SH-SY5Y (cell line): ENCODE results near the gene BCOR.

Experiments
- GATA2 ChIP-seq: IDR thresholded peaks from 2 replicates; pipeline ENCODE4 v1.6.1; 2011; ENCODE audit warnings: mild to moderate bottlenecking, low read depth, low read length
- GATA3 ChIP-seq: IDR thresholded peaks from 2 replicates; pipeline ENCODE4 v1.6.1; 2011; ENCODE audit warnings: low read depth, mild to moderate bottlenecking, low read length, moderate library complexity

BCOR gene

DNA sequence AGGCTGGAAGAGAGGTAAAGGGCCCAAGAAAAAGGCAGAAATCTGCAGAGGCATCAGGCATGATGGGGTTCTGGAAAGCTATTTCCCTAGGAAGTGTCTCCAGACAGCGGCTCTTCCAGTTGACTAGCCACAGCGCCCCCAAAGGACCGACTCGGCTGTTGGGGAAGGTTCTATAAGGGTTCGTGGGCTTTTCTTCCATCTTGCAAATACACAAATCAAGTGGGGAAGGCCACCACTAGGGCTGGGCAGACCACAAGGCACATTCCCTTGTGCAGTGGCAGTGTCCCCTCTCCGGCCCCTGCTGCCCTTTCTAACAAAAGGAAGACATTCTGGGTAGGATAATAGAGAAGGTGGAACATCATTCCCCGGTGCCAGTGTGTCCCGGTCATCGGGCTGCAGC, 18.2 kb downstream of the BCOR start:
- TF ChIP-seq GATA3 (no peak), GATA2 (no peak)

DNA sequence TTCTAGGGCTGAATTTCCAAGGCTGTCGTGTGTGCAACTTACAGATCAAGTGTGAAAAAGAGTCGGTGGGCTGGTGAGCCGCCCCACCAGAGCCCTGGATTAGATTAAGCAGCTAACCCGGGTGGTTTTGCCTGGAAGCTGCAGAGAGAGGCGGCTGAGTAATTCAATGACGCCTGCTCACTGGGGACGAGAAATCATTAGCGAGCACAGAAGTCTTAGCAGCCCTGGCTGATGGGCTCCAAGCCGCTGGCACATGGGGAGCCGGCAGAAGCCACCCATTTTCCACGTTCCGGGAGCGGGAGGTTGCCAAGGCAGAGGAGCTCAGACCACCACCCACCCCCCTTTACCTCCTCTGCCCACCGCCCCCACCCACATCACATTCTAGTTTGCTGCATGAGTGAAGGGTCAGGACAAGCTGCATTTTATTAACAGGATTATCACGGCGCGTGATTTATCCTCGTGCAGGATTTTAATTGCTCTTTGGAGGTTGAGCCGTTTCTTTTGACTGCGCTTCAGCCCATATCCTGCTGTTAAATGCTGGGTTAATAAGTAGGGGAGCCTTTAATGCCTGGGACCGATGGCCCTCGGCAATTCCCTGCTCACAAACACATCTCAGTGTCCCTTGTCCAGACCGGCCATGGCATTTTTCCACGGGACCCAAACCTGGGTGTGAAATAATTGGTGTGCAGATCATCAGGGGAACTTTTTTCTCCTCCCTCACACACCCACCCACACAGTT, 19.1 kb downstream of the BCOR start:
- no peak for TF ChIP-seq GATA3
- no peak for TF ChIP-seq GATA2

DNA sequence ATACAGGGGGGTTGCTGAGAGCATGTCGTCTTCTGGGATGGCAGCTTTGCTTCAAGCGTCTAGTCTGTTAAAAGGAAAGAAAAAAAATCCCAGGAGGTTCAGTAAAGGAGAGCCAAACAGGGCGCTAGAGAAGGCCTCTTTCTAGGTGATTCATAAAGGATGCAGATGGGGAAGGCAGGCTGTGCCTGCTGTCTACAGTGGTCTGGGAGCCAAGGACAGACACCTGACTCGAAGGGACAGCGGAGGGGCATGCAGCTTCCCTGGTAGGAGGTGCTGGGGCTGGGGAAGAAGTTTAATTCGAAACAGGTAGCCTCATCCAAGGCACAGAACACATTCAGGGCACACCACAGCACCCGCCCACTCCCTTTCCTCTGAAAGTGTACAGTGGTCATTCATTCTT, 19.9 kb downstream of the BCOR start:
- no peak for TF ChIP-seq GATA2
- no peak for TF ChIP-seq GATA3

DNA sequence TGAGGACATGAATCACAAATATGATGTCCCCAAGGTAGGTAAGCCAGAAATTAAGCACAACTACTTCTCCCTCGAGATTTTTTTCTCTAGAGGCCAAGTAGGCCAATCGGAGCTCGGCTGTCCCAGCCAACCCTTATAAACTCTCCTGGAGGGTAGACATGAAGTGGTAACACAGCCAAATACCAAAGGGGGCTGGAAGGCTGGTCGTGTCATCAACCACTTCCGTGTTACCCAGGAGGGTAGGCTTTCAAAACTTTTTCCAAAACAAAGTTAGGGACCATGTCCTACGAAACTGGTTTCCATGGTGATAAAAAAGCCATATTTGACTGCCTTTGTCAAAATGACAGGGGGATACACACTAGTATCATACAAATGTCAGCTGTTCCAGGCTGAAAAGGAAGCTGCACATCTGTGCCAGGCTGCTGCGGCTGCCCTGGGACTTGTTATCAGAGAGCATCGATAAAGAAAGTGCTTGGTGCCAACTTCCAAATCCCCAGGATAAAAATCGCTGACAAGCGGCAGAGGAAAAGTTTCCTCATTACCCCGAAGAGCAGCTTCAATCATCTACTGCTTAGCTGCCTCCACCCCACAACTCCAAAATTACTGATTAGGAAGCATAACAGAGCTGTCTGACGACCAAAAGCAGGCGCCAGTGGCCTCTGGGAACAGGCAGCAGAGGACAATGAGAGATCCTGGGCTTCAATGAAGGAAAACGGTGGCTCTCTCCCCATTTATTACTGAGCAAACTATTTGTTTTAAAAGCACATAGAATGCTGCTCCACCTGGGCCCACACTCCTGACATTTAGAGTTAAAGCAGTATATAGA, 20.8 kb downstream of the BCOR start:
- TF ChIP-seq GATA3: no peak
- TF ChIP-seq GATA2: no peak

DNA sequence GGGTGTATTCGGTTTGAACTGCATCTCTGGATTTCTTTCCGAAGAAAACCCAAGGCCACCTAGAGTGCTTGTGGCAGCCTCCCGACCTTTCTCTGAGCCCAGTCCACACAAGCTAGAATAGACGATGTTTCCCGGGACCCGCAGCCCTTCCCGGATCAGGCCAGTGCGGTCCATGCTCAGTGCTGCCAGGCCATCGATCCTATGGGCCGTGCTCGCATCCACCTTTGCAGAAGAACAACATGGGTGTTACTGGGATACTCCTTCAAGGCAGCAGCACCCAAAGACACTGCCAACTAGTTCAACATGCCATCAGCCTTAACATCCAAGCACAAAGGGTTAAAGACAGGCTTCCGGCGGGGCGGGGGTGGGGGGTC, 22.8 kb downstream of the BCOR start:
- TF ChIP-seq GATA3 (no peak), GATA2 (no peak)

DNA sequence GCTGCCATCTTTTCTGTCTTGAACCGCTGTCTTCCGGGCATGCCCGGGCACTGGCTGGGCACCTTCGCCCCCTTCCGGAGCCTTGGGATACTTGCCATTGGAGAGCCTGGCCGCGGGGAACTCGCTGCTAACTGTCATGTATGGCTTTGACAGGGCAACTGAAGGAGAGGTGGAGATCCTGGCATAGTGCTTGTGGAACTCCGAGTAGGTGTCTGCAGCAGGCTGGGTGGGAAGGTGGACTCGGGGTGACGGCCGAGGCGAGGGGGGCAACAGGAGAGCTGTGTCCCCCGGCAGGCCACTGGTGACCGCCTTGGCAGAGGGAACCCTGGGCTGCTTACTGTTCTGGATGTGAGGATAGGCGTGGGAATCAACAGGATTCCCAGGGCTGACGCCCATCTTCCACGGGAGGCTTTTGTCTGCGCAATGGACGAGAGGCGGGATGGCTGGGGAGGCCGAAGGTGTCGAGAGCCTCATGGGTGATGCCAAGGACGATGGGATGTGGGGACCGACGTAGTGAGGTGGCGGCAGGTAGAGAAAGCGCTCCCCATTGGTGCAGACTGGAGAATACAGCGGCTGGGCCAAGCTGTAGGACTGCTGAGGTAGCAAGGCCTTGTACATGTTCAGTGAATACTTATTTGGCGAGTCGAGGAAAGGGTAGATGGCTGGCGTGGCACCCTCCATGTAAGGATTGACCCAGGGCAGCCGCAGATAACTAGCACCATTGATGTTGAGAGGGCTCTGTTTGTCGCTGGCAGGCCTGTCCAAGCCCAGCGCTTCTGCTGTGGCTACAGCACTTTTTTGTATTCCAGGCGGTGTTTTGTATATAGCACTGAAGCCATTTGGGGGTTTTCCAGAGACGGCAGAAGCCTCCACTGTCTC, 23.4 kb downstream of the BCOR start:
- no peak for TF ChIP-seq GATA3
- no peak for TF ChIP-seq GATA2

DNA sequence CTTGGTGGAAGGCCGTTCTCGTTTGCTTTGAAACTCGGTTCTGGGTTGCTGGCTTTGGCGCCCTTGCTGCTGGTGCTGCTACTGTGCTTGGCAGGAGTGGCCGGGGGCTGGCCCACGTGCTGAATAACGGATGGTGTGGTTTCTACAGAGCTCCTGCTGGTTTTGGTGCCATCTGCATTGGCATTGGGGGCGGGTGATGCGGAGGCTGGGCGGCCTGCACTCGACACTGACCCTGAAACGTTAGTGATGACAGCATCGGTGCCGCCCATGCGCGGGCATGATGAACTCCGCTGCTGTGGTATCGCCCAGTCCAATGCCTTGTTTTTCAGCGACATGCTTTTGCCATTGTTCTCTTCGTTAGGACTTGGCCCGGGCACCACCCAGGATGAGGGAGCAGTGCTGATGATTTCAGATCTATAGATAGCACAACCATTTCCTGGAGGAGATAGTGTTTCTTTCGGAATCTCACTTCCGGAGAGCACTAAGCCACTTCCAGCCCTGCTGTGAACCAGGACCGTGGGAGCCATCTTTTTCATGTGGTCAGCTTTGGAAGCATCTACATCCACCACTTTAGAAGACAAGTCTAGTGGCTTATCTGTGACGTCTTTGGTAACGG, 24.2 kb downstream of the BCOR start:
- TF ChIP-seq GATA3: no peak
- no peak for TF ChIP-seq GATA2

DNA sequence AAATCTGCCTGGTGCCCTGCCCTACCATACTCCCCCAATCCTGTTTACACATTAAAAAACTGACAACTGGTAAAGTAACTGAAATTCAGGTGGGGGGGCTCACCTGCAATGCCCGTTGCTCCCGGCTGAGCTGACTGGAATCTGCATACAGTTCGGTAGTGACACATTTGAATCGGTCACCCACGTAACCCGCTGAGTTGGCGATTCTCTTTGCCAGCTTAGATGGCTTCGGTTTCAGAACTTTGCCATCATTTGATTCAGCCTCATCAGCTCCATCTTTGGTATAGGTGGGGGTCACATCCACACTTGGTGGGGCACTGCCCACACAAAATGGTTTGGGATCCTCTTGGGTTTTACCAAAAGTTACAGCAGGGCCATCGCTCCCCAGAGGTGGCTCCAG, 25.5 kb downstream of the BCOR start:
- TF ChIP-seq GATA3 (no peak), GATA2 (no peak)

DNA sequence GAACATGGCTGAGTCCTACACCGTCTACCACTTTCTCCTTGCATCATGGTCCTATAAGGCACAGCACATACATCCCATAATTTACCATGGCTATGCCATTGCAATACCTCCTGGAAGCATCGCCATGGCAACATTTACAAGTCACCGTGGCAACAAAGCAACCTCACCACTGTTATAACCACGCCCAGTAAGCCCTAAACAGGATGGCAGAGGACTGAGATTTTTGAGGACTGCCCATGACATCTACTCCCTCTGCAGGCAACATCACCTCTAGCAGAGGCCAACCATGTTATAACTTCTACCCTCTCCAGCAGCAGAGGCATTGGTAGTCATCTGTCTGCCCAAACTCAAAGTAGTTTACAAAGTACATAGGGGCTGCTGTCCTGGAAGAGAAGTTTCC, 29.7 kb downstream of the BCOR start:
- TF ChIP-seq GATA2: no peak
- no peak for TF ChIP-seq GATA3

DNA sequence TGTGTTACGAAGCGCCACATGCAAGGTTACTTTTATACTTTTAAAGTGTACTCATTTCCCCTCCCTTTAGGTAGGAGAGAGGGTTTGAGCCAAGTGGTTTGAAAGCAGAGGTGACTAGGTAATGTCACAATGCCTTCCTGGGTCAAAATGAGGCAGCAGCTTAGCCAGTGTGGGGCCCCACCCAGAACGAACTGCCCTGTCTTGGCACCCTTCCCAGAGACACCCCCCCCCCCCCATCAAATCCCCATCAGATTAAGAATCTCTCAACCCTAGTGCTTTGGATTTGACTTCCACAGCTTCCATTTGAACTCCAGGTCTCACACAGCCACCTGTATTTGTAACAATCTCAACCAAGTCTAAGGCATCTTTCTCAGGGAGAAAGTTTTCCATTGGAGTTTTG, 31.1 kb downstream of the BCOR start:
- TF ChIP-seq GATA2 (no peak), GATA3 (no peak)

DNA sequence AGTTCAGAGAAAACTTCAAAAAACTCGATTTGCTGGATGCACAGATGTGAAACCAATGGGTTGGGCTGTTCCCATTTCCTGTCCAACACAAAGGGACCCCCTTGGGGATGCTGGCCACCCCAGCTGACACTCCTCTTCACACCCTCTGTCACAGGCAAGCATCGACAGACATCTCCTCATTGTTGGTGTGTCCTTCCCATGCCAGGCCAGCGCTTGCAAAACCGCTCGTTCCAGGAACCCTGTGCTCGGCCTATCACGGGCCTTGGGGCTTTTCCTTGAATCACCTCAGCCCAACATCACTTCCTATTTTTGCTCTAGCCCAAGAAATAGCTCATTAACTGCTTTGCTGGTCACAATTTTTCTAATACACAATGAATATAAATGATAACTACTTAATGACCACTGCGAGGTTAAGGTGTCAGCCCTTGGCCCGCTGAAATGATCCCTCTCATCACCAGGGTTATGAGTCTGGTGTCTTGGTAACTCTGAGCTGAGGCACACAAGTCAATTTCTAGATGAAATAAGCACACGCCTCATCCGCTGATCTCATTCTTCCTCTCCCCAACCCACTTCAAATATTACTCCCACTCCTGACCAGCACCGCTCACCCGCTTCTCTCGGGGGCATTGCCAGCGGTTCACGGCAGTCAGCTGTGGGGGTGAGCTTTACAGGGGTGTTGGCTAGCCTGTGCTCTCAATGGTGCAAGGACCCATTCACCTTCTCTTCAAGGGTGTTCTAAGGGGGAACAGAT, 32.3 kb downstream of the BCOR start:
- TF ChIP-seq GATA3: no peak
- TF ChIP-seq GATA2: no peak

DNA sequence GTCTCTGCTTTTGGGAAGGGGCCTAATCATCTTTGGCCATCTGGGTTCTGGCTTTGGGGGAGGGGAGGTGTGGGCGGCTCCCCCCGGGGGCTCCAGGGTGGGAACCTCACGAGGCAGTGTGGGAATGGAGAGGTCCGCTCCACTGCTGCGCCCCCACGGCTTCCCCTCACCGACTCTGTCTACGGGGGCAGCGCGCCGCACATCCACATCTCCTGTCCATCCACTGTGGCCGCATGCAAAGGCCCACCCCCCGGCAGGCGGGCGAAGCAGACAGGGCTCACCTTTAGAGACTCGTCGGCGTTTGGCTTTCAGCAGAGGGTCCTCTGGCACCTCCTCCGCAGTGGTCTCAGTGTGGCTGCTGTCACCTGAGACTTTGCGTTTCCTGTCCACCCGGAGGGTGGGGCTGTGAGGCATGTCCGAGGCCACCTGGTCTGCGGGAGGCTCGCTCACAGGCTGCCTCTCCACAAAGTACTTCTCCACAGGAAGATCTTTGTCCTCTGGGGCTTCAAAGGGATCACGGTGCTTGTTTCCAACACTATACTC, 33.6 kb downstream of the BCOR start:
- TF ChIP-seq GATA2 (no peak; the same call in 1 of the 2 replicates), GATA3 (no peak)

DNA sequence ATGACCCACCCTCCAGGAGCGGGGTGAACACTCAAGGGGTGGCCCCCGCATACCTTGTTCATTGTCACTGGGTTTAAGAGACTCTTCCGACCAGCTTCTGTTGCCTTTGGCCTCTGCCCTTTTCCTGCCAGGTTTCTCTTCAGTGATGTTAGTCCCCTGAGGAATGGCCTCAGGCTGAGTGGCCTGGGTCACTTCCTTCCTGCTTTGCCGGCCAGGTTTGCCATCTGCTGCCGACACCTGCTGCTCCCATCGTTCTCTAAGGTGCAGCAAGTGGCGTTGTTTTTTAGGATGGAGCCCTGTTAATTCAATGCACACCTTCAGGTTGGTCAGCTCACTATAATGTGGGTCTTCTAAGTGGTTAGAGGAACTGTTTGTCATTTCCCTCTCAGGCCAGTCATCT, 34.2 kb downstream of the BCOR start:
- no peak for TF ChIP-seq GATA3
- TF ChIP-seq GATA2: no peak
